Loucy (cell line): ENCODE results near the gene HSF5.

Experiments
- CTCF ChIP-seq: fragments of 200-600 bp; sonication (generic); conservative IDR thresholded peaks from 2 replicates; pipeline ENCODE4 v1.5.1; 2014; ENCODE audit warnings: mild to moderate bottlenecking, antibody characterized with exemption, low read length
- EZH2phosphoT487 ChIP-seq: fragments of 200-600 bp; IDR thresholded peaks from 2 replicates; pipeline ENCODE4 v1.6.1; 2018; ENCODE audit warnings: antibody characterized with exemption, mild to moderate bottlenecking, moderate library complexity, borderline replicate concordance

GRCh38 chr17:58535431-58535830, 47.2 kb upstream of the HSF5 start:
- TF ChIP-seq CTCF (no peak), EZH2phosphoT487 (no peak)
